ENCODE measurements around the gene HS3ST3A1.

GRCh38 chr17:13498184-13498583 is 103.5 kb downstream of the HS3ST3A1 start:
- TF ChIP-seq POLR2A (IDR thresholded peaks at IDR 0.05) (no peak), CTCF (IDR thresholded peaks at IDR 0.05) (no peak)
